K562 (cell line): ENCODE data around the gene CYB5RL. TPM values are rescaled to one million over a fixed set of nuclear protein-coding genes. Genes with fewer than 3 reads are reported as not detected.
A peak's percentile ranks its signal among the peaks of the same experiment; 100 is the strongest.

ENCODE experiments used
- ATAC-seq: fragments of 200-7000 bp; cut with Tn5 transposase; 3 replicates; pipeline ENCODE4 v1.9.1; 2020; ENCODE audit warnings: moderate library complexity
- BruUV-seq: library from RNA; stranded (reverse); fragments of 400-500 nt; replicated peaks from 2 replicates; lab custom pipeline; 2021; lab: Mats Ljungman, UMichigan
- CTCF ChIA-PET: fragments of 300-600 bp; formaldehyde crosslinking; extraction: SDS; loops from one replicate; lab custom pipeline; 2021; ENCODE audit warnings: low intra/inter-chr PET ratio; lab: Yijun Ruan, JAX
- POLR2A ChIA-PET: fragments of 300-600, 350-650 bp; sonication (Branson Sonifier 250); formaldehyde crosslinking; extraction: SDS; loops from one replicate; lab custom pipeline; 2021; ENCODE audit warnings: antibody characterized with exemption, inconsistent platforms; lab: Yijun Ruan, JAX
- DNase-seq, 4 experiments: peaks; one replicate each; pipeline versions ENCODE4 v3.0.0 to v3.0.0-alpha.2; 2011 to 2018; ENCODE audit warnings: low spot score in 3 of 4, mixed read lengths in 3 of 4; ENCODE audit errors: extremely low read depth in 1 of 4
- FAIRE-seq: peaks from 2 replicates; lab custom pipeline; 2011; peaks lifted over from hg19 to GRCh38; lab: Jason Lieb, UNC
- H2AFZ ChIP-seq: 2 replicates; pipeline ENCODE4 v1.6.0; 2011; ENCODE audit warnings: low read depth, low read length, control low read depth, inconsistent platforms
- H3K27ac ChIP-seq: fragments of 200-600 bp; 3 replicates; pipeline ENCODE4 v1.8.0; 2011; ENCODE audit warnings: low read depth, mild to moderate bottlenecking, control low read depth, inconsistent platforms, low read length, moderate library complexity, mixed read lengths; ENCODE audit errors: extremely low read depth
- H3K27me3 ChIP-seq, 2 experiments: fragments of 300-600 bp in 1 of 2; 2 replicates in 1 of 2; 3 replicates in 1 of 2; pipeline versions ENCODE4 v1.6.0 to v1.8.0; 2011; ENCODE audit warnings: inconsistent platforms in 2 of 2, low read length in 2 of 2, mild to moderate bottlenecking in 1 of 2, mixed read lengths in 1 of 2, moderate library complexity in 1 of 2; ENCODE audit not compliant: control insufficient read depth in 2 of 2, insufficient read depth in 2 of 2
- H3K36me3 ChIP-seq: fragments of 300-600 bp; 3 replicates; pipeline ENCODE4 v1.8.0; 2011; ENCODE audit warnings: mild to moderate bottlenecking, low read length, inconsistent platforms; ENCODE audit not compliant: control insufficient read depth, insufficient read depth
- H3K4me1 ChIP-seq, 2 experiments: fragments of 200-600 bp in 1 of 2; replicated peaks in 1 of 2; 2 replicates in 1 of 2; 3 replicates in 1 of 2; pipeline versions ENCODE4 v1.5.1 to v1.8.0; 2011; ENCODE audit warnings: inconsistent platforms in 2 of 2, low read length in 2 of 2, mild to moderate bottlenecking in 1 of 2, mixed read lengths in 1 of 2, moderate library complexity in 1 of 2; ENCODE audit not compliant: control insufficient read depth in 2 of 2, insufficient read depth in 2 of 2
- H3K4me2 ChIP-seq: 2 replicates; pipeline ENCODE4 v1.6.1; 2011; ENCODE audit warnings: low read length, control low read depth, inconsistent platforms, mixed read lengths; ENCODE audit not compliant: insufficient read depth
- H3K4me3 ChIP-seq: fragments of 200-600 bp; sonication (generic), shearing (Covaris generic); 2 replicates; pipeline ENCODE4 v1.5.1; 2016; ENCODE audit warnings: control low read depth, inconsistent platforms
- H3K79me2 ChIP-seq: fragments of 200-600 bp; 3 replicates; pipeline ENCODE4 v1.8.0; 2011; ENCODE audit warnings: low read length, inconsistent platforms; ENCODE audit not compliant: control insufficient read depth, insufficient read depth
- H3K9ac ChIP-seq, 2 experiments: 2 replicates each; pipeline versions ENCODE4 v1.6.0 to v1.6.1; 2011; ENCODE audit warnings: low read depth in 2 of 2, low read length in 2 of 2, control low read depth in 1 of 2, inconsistent platforms in 1 of 2, mild to moderate bottlenecking in 1 of 2, mixed read lengths in 1 of 2; ENCODE audit not compliant: insufficient read depth in 1 of 2
- H3K9me1 ChIP-seq: one replicate; pipeline ENCODE4 v1.6.0; 2011; ENCODE audit warnings: inconsistent platforms, mild to moderate bottlenecking, low read length, moderate library complexity; ENCODE audit not compliant: control insufficient read depth, insufficient read depth
- H3K9me3 ChIP-seq: replicated peaks from 2 replicates; pipeline ENCODE4 v1.5.1; 2011; ENCODE audit warnings: low read depth, low read length, inconsistent platforms; ENCODE audit not compliant: control insufficient read depth, insufficient read depth
- H4K20me1 ChIP-seq: replicated peaks from 2 replicates; pipeline ENCODE4 v1.6.1; 2011; ENCODE audit warnings: low read length, inconsistent platforms, mixed read lengths; ENCODE audit not compliant: control insufficient read depth, insufficient read depth
- CAMTA2 ChIP-seq: fragments of 250-450 bp; sonication (Bioruptor Pico); conservative IDR thresholded peaks from 2 replicates; pipeline ENCODE4 v1.5.1; 2022
- E2F1 ChIP-seq: sonication (generic); formaldehyde crosslinking; IDR thresholded peaks from 2 replicates; pipeline ENCODE4 v1.8.1; 2023; ENCODE audit warnings: mild to moderate bottlenecking, missing genetic modification reagents, moderate library complexity
- HEY1 ChIP-seq: fragments of 250-450 bp; sonication (Bioruptor Pico); IDR thresholded peaks from 2 replicates; pipeline ENCODE4 v1.5.0; 2020; ENCODE audit warnings: mild to moderate bottlenecking, moderate library complexity, borderline replicate concordance
- KLF6 ChIP-seq: fragments of 250-450 bp; sonication (Bioruptor Pico); IDR thresholded peaks from 2 replicates; pipeline ENCODE4 v1.4.0; 2020; ENCODE audit warnings: mild to moderate bottlenecking, moderate library complexity, borderline replicate concordance
- MAX ChIP-seq: sonication (generic); formaldehyde crosslinking; IDR thresholded peaks from 2 replicates; pipeline ENCODE4 v1.9.0; 2022; ENCODE audit warnings: mild to moderate bottlenecking, missing genetic modification reagents
- RAD51 ChIP-seq: fragments of 450-650 bp; IDR thresholded peaks from 2 replicates; pipeline ENCODE4 v1.7.1; 2016; ENCODE audit warnings: low read depth, mild to moderate bottlenecking, borderline replicate concordance
- RBM22 ChIP-seq: fragments of 200-400 bp; formaldehyde crosslinking; IDR thresholded peaks from 2 replicates; pipeline ENCODE4 v1.6.1; 2018; ENCODE audit warnings: low read length, low read depth; ENCODE audit not compliant: poor library complexity, severe bottlenecking
- SLC30A9 ChIP-seq: fragments of 250-450 bp; sonication (Bioruptor Pico); IDR thresholded peaks from 2 replicates; pipeline ENCODE4 v1.8.0; 2022; ENCODE audit warnings: mild to moderate bottlenecking, moderate library complexity
- ZNF780A ChIP-seq: fragments of 250-450 bp; sonication (Bioruptor Pico); IDR thresholded peaks from 2 replicates; pipeline ENCODE4 v1.5.0; 2021; ENCODE audit warnings: mild to moderate bottlenecking
- WGBS: fragments of 100-300 bp; shearing (Covaris generic); methylation state at CpG from one replicate; pipeline ENCODE4 v1.1.6; 2016; ENCODE audit warnings: low coverage, mixed read lengths; ENCODE audit not compliant: insufficient coverage; ENCODE audit errors: missing lambda C conversion rate; 5-methylcytosine and 5-hydroxymethylcytosine counted together
- in situ Hi-C: fragments of 300-500 bp; cut with MboI; formaldehyde crosslinking; loops from 4 replicates; pipeline ENCODE4 v1.15.0; 2018; ENCODE audit warnings: inconsistent platforms, mixed read lengths
- intact Hi-C: fragments of 100-400 bp; cut with micrococcal nuclease; formaldehyde crosslinking; loops from 2 replicates; pipeline ENCODE4 v1.14.2; 2022
- polyA plus RNA-seq, 8 experiments: library from polyadenylated mRNA; depleted of rRNA in 4 of 8; stranded (reverse) in 5 of 8; unstranded in 3 of 8; fragments of >200 nt; fragmentation: Nextera tagmentation in 2 of 8; fragmentation: Illumina TruSeq in 1 of 8; extraction: Ambion mirVana in 2 of 8; extraction: Trizol in 1 of 8; gene quantifications; 2 replicates each; pipeline versions ENCODE4 v1.2.1 to v1.2.3, GENCODE V29; 2011 to 2014; ENCODE audit warnings: inconsistent platforms in 1 of 8, missing spikeins in 1 of 8
- total RNA-seq, 7 experiments: library from RNA; depleted of rRNA in 6 of 7; stranded (reverse); fragments of >200 nt in 6 of 7; fragmentation: Illumina TruSeq in 2 of 7; extraction: Trizol in 2 of 7; gene quantifications; 2 replicates each; pipeline versions ENCODE4 v1.2.1 to v1.2.3, GENCODE V29; 2011 to 2021; ENCODE audit warnings: low replicate concordance in 1 of 7

Gene CYB5RL
- total and polyA plus RNA-seq, 9 of the 15 experiments (the other 6 are each of a cell fraction or from before 2014, with no cell fraction given) = 7.9 to 18.0 (median 11.2) TPM

- FAIRE-seq = no peak
- no peak for TF ChIP-seq ZNF780A (CRISPR knock-in tag)
- TF ChIP-seq MAX (CRISPR knock-in tag) = 0 out of 2 replicates have a peak, but pooled peaks have one; percentile 23
- TF ChIP-seq, all 486 proteins: peak for 1
- H3K79me2 ChIP-seq = no peaks in the 10 kb centered on the region
- no peaks in the 10 kb centered on the region for H3K27me3 ChIP-seq
- no peak overlapping the region for H3K4me2 ChIP-seq
- ATAC-seq = peak; percentile 52; the same call in 2 of the 3 replicates
- H3K9me3 ChIP-seq = no peaks in the 10 kb centered on the region
- ChIA-PET CTCF (interaction anchor here (0.7 kb wide), 1 partner anchor 23 kb away, joined by 5 read pairs; no protein-coding TSS in a partner anchor), POLR2A (interaction anchor here (0.6 kb wide), 1 partner anchor 162 kb away, joined by 3 read pairs; no protein-coding TSS in a partner anchor)
- H3K4me3 ChIP-seq = no peak overlapping the region
- in situ Hi-C loops = no loop called here
- H3K27ac ChIP-seq = no peak overlapping the region
- H3K9ac ChIP-seq = no peak overlapping the region
- intact Hi-C loops = no loop called here
- no peaks in the 10 kb centered on the region for H3K9me1 ChIP-seq
- WGBS = 80% methylated on average over 7 of the region's 7 CpGs
- peaks cover 3% of the 10 kb centered on the region; the same call in 1 of the 2 replicates for H4K20me1 ChIP-seq
- peaks cover 73% of the 10 kb centered on the region; the same call in 2 of the 3 replicates for H3K36me3 ChIP-seq
- H2AFZ ChIP-seq = no peak overlapping the region
- H3K4me1 ChIP-seq = peaks cover 0 to 4% of the 10 kb centered on the region in 2 experiments; a peak in 2 of 5 replicates
- DNase-seq = peak in 2 of 4 experiments; percentile 45 to 51
- BruUV-seq = no TSS peak
These were observed 44.8 kb upstream of the CYB5RL start for GRCh38 chr1:54244655-54245054.

- peaks cover 3% of the 10 kb centered on the region; the same call in 1 of the 2 replicates for H4K20me1 ChIP-seq
- H3K9ac ChIP-seq = no peak overlapping the region
- ChIA-PET POLR2A (no interaction called here), CTCF (no interaction called here)
- no peak overlapping the region for H2AFZ ChIP-seq
- DNase-seq (no peak), ATAC-seq (no peak), FAIRE-seq (no peak)
- H3K27me3 ChIP-seq = no peaks in the 10 kb centered on the region
- H3K79me2 ChIP-seq = no peaks in the 10 kb centered on the region
- peaks cover 0 to under 1% of the 10 kb centered on the region in 2 experiments; a peak in 2 of 5 replicates for H3K4me1 ChIP-seq
- H3K9me3 ChIP-seq = no peaks in the 10 kb centered on the region
- H3K4me3 ChIP-seq = no peak overlapping the region
- WGBS = 79% methylated on average over 10 of the region's 13 CpGs
- intact Hi-C loops (no loop called here), in situ Hi-C loops (no loop called here)
- H3K36me3 ChIP-seq = peaks cover 78% of the 10 kb centered on the region
- H3K27ac ChIP-seq = no peak overlapping the region
- no peak for TF ChIP-seq SLC30A9 (CRISPR knock-in tag)
- peak; percentile 14 for TF ChIP-seq RBM22
- no peak for TF ChIP-seq RAD51
- TF ChIP-seq CAMTA2 (CRISPR knock-in tag) = no peak
- no peak for TF ChIP-seq HEY1 (CRISPR knock-in tag)
- TF ChIP-seq E2F1 (CRISPR knock-in tag) = no peak
- no peak for TF ChIP-seq KLF6 (CRISPR knock-in tag)
- no peaks in the 10 kb centered on the region for H3K9me1 ChIP-seq
- no peak overlapping the region for H3K4me2 ChIP-seq
- no TSS peak for BruUV-seq
These were observed 43.2 kb upstream of the CYB5RL start for GRCh38 chr1:54243022-54243421.
